Endodermal cell (in vitro differentiated cells): ENCODE results near the gene TULP4. TPM values are rescaled to one million over a fixed set of nuclear protein-coding genes. Genes with fewer than 3 reads are reported as not detected.

Experiments
- DNase-seq: peaks from one replicate; pipeline ENCODE4 v3.0.0-alpha.2; 2017
- H3K27ac ChIP-seq: 2 replicates; pipeline ENCODE4 v1.5.1; 2013; ENCODE audit warnings: mild to moderate bottlenecking, low read depth, low read length, moderate library complexity
- H3K27me3 ChIP-seq: 2 replicates; pipeline ENCODE4 v1.6.1; 2013; ENCODE audit warnings: mild to moderate bottlenecking, low read length, moderate library complexity; ENCODE audit not compliant: insufficient read depth, control insufficient read depth, poor library complexity, severe bottlenecking
- H3K36me3 ChIP-seq: 2 replicates; pipeline ENCODE4 v1.7.0; 2013; ENCODE audit warnings: mild to moderate bottlenecking, low read length, moderate library complexity; ENCODE audit not compliant: control insufficient read depth, insufficient read depth
- H3K4me1 ChIP-seq: one replicate; pipeline ENCODE4 v1.7.0; 2013; ENCODE audit warnings: low read length; ENCODE audit not compliant: control insufficient read depth, insufficient read depth
- H3K4me3 ChIP-seq: 2 replicates; pipeline ENCODE4 v1.5.1; 2013; ENCODE audit warnings: mild to moderate bottlenecking, low read length, moderate library complexity
- H3K9ac ChIP-seq: 2 replicates; pipeline ENCODE4 v1.6.1; 2013; ENCODE audit warnings: mild to moderate bottlenecking, low read length, moderate library complexity; ENCODE audit not compliant: poor library complexity, severe bottlenecking; ENCODE audit errors: extremely low read depth
- H3K9me3 ChIP-seq: 2 replicates; pipeline ENCODE4 v1.6.1; 2013; ENCODE audit warnings: mild to moderate bottlenecking, low read length, moderate library complexity; ENCODE audit not compliant: control insufficient read depth
- H3K27ac Mint-ChIP-seq: 2 replicates; pipeline ENCODE4 v1.8.0; 2020; ENCODE audit warnings: mixed read lengths
- H3K27me3 Mint-ChIP-seq: 2 replicates; pipeline ENCODE4 v1.8.0; 2021; ENCODE audit warnings: mild to moderate bottlenecking, mixed read lengths; ENCODE audit not compliant: insufficient read depth
- H3K36me3 Mint-ChIP-seq: 2 replicates; pipeline ENCODE4 v1.8.0; 2020; ENCODE audit warnings: low read depth, mixed read lengths
- H3K4me1 Mint-ChIP-seq: 2 replicates; pipeline ENCODE4 v1.8.0; 2020; ENCODE audit warnings: mixed read lengths
- H3K4me3 Mint-ChIP-seq: 2 replicates; pipeline ENCODE4 v1.8.0; 2020; ENCODE audit warnings: mild to moderate bottlenecking, moderate library complexity, mixed read lengths
- H3K9me3 Mint-ChIP-seq: 2 replicates; pipeline ENCODE4 v1.8.0; 2020; ENCODE audit warnings: mild to moderate bottlenecking, mixed read lengths
- WGBS, 2 experiments: methylation state at CpG; one replicate each; pipeline versions ENCODE4 v1.1.5 to v1.1.7; 2013; ENCODE audit warnings: missing lambda C conversion rate in 2 of 2, mixed read lengths in 1 of 2; ENCODE audit not compliant: insufficient coverage in 1 of 2, insufficient read length in 1 of 2; 5-methylcytosine and 5-hydroxymethylcytosine counted together
- total RNA-seq, 2 donors: library from RNA; stranded (reverse); fragmentation: NEBNext Ultra II Directional in 1 of 2; extraction: Animal tissue kit (Norgen Biotek cat#: 25700) in 1 of 2; gene quantifications; 2 replicates in 1 of 2; 3 replicates in 1 of 2; pipeline ENCODE4 v1.2.1, GENCODE V29; 2021
- TF ChIP-seq, protein P1 (sequence below): fragments of 200-600 bp; sonication (generic); conservative IDR thresholded peaks from 2 replicates; pipeline ENCODE4 v1.5.0; 2021; ENCODE audit warnings: antibody characterized with exemption, mild to moderate bottlenecking

Gene TULP4
- total RNA-seq, 2 donors from 2014 or later = 102 to 103 TPM

- TF ChIP-seq, protein P1, sequence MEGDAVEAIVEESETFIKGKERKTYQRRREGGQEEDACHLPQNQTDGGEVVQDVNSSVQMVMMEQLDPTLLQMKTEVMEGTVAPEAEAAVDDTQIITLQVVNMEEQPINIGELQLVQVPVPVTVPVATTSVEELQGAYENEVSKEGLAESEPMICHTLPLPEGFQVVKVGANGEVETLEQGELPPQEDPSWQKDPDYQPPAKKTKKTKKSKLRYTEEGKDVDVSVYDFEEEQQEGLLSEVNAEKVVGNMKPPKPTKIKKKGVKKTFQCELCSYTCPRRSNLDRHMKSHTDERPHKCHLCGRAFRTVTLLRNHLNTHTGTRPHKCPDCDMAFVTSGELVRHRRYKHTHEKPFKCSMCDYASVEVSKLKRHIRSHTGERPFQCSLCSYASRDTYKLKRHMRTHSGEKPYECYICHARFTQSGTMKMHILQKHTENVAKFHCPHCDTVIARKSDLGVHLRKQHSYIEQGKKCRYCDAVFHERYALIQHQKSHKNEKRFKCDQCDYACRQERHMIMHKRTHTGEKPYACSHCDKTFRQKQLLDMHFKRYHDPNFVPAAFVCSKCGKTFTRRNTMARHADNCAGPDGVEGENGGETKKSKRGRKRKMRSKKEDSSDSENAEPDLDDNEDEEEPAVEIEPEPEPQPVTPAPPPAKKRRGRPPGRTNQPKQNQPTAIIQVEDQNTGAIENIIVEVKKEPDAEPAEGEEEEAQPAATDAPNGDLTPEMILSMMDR = no peak
- no peak overlapping the region for H3K9ac ChIP-seq
- no peak overlapping the region for H3K27ac Mint-ChIP-seq
- H3K27me3 Mint-ChIP-seq = no peaks in the 10 kb centered on the region
- no peak overlapping the region for H3K27ac ChIP-seq
- no peaks in the 10 kb centered on the region for H3K9me3 Mint-ChIP-seq
- no peak overlapping the region for H3K4me3 ChIP-seq
- no peaks in the 10 kb centered on the region for H3K9me3 ChIP-seq
- peaks cover 31% of the 10 kb centered on the region for H3K36me3 ChIP-seq
- H3K4me1 ChIP-seq = no peaks in the 10 kb centered on the region
- no peak for DNase-seq
- H3K4me1 Mint-ChIP-seq = no peaks in the 10 kb centered on the region
- H3K27me3 ChIP-seq = no peaks in the 10 kb centered on the region
- H3K36me3 Mint-ChIP-seq = peaks cover 26% of the 10 kb centered on the region
- H3K4me3 Mint-ChIP-seq = no peak overlapping the region
Measured at GRCh38 chr6:158439255-158439654, 127.0 kb downstream of the TULP4 start.

DNA sequence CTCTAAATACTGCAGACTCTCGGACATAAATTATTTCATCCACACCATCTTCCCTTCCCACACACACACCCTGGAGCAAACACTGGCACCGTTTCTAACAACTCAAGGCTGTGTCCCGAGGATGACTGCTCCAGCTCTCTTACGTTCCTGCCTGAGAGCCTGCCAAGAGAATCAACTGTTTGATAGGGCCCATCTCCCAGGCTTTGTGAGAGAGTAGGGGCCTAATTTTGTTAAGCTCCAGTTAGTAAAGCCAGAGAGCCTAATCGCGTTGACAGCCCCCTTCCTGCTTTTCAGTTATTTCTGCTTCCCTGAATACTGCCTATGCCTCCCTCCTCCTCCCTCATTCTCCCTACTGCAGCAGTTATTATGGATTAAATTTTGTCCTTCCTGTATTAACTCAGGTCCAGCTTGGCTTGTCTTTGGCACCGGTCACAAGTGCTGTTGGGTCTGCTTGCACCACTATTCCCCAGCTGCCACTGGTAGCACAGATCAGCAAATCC lies 129.5 kb downstream of the TULP4 start:
- Mint-ChIP-seq H3K27ac (no peak overlapping the region), H3K4me1 (no peaks in the 10 kb centered on the region), H3K9me3 (no peaks in the 10 kb centered on the region), H3K27me3 (no peaks in the 10 kb centered on the region), H3K36me3 (peaks cover 16% of the 10 kb centered on the region), H3K4me3 (no peak overlapping the region)
- no peaks in the 10 kb centered on the region for H3K9me3 ChIP-seq
- no peak overlapping the region for H3K4me3 ChIP-seq
- no peaks in the 10 kb centered on the region for H3K27me3 ChIP-seq
- H3K36me3 ChIP-seq = peaks cover 35% of the 10 kb centered on the region
- no peak for DNase-seq
- 91 to 95% methylated on average over 7 of the region's 7 CpGs for WGBS, 2 experiments
- H3K27ac ChIP-seq = peak overlapping the region; percentile 3
- no peaks in the 10 kb centered on the region for H3K4me1 ChIP-seq
- H3K9ac ChIP-seq = no peak overlapping the region
- TF ChIP-seq, protein P1 = no peak

GRCh38 chr6:158442306-158442705 lies 130.0 kb downstream of the TULP4 start:
- TF ChIP-seq, protein P1 = no peak
- H3K4me1 Mint-ChIP-seq = no peaks in the 10 kb centered on the region
- Histone ChIP-seq H3K9me3 (no peaks in the 10 kb centered on the region), H3K36me3 (peaks cover 39% of the 10 kb centered on the region), H3K4me3 (no peak overlapping the region), H3K27me3 (no peaks in the 10 kb centered on the region), H3K9ac (no peak overlapping the region), H3K4me1 (no peaks in the 10 kb centered on the region), H3K27ac (no peak overlapping the region)
- DNase-seq = no peak
- 94 to 98% methylated on average over 3 to 4 of the region's 4 CpGs for WGBS, 2 experiments
- H3K9me3 Mint-ChIP-seq = no peaks in the 10 kb centered on the region
- H3K36me3 Mint-ChIP-seq = peaks cover 16% of the 10 kb centered on the region
- no peak overlapping the region for H3K4me3 Mint-ChIP-seq
- H3K27me3 Mint-ChIP-seq = no peaks in the 10 kb centered on the region
- no peak overlapping the region for H3K27ac Mint-ChIP-seq
